GM12864 (cell line): ENCODE measurements around the gene ADGRG3.

Experiments
- DNase-seq: peaks from one replicate; pipeline ENCODE4 v3.0.0-alpha.2; 2011; ENCODE audit warnings: low read depth
- H3K4me3 ChIP-seq: 2 replicates; pipeline ENCODE4 v1.5.1; 2011; ENCODE audit warnings: mild to moderate bottlenecking, low read depth, low read length, control low read depth
- TF ChIP-seq, protein P1 (sequence below): IDR thresholded peaks from 2 replicates; pipeline ENCODE4 v1.5.1; 2011; ENCODE audit warnings: low read depth, mild to moderate bottlenecking, moderate library complexity, low read length, control low read depth, inconsistent platforms; ENCODE audit errors: missing control alignments

ADGRG3 gene

DNA sequence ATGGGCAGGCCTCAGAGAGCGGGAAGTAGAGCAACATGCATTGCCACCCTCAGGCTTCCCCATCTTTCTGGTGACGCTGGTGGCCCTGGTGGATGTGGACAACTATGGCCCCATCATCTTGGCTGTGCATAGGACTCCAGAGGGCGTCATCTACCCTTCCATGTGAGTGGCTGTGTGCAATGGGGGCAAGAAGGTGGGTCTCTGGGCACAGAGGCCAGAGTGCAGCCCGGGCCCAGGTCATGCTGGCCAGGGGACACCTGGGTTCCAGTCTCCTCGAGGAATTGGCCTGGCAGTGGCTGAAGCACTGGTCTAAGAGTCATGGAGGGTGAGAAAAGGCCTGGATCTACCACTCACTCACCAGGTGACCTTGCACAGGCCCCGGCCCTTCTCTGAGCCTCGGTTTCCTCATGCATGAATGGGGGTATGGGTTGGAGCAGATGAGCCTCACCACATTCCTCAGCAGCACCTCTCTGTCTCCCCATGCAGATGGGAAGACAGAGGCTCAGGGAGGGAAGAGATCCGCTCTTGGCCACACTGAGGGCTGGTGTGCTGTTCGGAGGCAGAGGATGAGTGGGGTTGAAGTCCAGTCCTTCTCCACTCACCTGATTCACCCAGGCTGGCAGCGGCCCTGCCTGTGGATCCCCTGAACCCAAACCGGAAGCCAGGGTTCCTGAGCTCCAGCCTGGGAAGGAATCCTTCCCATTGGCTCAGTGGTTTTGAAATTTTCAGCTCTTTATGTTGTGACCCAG, 7.2 kb upstream of the ADGRG3 start:
- DNase-seq: no peak
- H3K4me3 ChIP-seq: no peak overlapping the region
- TF ChIP-seq, protein P1, sequence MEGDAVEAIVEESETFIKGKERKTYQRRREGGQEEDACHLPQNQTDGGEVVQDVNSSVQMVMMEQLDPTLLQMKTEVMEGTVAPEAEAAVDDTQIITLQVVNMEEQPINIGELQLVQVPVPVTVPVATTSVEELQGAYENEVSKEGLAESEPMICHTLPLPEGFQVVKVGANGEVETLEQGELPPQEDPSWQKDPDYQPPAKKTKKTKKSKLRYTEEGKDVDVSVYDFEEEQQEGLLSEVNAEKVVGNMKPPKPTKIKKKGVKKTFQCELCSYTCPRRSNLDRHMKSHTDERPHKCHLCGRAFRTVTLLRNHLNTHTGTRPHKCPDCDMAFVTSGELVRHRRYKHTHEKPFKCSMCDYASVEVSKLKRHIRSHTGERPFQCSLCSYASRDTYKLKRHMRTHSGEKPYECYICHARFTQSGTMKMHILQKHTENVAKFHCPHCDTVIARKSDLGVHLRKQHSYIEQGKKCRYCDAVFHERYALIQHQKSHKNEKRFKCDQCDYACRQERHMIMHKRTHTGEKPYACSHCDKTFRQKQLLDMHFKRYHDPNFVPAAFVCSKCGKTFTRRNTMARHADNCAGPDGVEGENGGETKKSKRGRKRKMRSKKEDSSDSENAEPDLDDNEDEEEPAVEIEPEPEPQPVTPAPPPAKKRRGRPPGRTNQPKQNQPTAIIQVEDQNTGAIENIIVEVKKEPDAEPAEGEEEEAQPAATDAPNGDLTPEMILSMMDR: no peak

DNA sequence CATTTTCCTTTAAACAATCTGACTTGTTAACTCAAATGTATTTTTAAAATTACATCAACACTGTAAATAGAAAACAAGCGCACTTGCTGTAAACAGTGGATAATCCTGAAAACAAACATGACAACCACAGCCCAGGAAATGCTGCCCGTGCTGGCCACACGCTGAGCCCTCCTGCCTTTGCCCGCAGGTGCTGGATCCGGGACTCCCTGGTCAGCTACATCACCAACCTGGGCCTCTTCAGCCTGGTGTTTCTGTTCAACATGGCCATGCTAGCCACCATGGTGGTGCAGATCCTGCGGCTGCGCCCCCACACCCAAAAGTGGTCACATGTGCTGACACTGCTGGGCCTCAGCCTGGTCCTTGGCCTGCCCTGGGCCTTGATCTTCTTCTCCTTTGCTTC, 6.6 kb upstream of the ADGRG3 start:
- no peak for DNase-seq
- no peak overlapping the region for H3K4me3 ChIP-seq
- TF ChIP-seq, protein P1: no peak

DNA sequence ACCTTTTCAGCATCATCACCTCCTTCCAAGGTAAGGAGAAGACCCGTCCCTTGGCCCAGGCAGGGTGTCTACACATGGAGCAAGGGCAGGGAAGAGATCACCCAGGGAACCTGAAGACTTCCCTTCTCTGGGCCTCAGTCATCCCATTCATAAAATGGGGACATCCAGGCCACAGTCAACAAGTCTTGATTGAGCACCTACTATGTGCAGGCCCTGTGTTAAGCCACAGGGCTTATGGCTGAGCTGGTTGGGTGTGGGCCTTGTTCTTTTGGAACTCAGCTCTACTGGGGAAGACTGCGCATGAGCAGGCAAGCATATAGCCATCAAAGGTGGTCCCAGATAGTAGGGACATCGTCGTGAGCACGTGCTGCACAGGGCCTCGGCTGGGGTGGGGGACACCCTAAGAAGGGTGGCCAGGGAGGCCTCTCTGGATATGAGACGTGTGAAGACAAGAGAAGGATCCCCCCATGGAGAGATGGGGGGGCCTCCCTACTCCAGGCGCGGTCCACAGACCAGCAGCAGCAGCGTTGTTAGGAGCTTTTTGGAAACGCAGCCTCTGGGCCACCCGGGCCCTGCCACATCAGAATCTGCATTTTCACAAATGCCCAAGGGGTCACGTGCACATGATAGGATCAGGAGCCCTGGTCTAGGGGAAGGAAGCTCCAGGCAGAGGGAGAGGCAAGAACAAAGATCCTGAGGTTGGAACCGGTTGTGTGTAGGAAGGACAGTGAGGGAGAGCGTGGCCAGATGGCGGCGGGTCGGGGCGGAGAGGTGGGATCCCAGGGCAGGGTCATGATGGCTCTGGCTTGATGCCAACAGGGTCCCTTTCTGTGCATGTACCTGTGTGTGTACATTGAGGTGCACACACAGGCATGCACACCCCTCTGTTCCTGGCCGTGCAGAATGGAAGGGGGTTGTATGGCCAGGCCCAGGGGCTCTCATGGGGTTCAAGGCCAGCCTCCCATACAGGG, 5.9 kb upstream of the ADGRG3 start:
- DNase-seq: no peak
- TF ChIP-seq, protein P1: no peak
- H3K4me3 ChIP-seq: no peak overlapping the region

DNA sequence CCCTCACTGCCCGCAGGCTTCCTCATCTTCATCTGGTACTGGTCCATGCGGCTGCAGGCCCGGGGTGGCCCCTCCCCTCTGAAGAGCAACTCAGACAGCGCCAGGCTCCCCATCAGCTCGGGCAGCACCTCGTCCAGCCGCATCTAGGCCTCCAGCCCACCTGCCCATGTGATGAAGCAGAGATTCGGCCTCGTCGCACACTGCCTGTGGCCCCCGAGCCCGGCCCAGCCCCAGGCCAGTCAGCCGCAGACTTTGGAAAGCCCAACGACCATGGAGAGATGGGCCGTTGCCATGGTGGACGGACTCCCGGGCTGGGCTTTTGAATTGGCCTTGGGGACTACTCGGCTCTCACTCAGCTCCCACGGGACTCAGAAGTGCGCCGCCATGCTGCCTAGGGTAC, 4.7 kb upstream of the ADGRG3 start:
- TF ChIP-seq, protein P1: no peak
- no peak overlapping the region for H3K4me3 ChIP-seq
- no peak for DNase-seq

DNA sequence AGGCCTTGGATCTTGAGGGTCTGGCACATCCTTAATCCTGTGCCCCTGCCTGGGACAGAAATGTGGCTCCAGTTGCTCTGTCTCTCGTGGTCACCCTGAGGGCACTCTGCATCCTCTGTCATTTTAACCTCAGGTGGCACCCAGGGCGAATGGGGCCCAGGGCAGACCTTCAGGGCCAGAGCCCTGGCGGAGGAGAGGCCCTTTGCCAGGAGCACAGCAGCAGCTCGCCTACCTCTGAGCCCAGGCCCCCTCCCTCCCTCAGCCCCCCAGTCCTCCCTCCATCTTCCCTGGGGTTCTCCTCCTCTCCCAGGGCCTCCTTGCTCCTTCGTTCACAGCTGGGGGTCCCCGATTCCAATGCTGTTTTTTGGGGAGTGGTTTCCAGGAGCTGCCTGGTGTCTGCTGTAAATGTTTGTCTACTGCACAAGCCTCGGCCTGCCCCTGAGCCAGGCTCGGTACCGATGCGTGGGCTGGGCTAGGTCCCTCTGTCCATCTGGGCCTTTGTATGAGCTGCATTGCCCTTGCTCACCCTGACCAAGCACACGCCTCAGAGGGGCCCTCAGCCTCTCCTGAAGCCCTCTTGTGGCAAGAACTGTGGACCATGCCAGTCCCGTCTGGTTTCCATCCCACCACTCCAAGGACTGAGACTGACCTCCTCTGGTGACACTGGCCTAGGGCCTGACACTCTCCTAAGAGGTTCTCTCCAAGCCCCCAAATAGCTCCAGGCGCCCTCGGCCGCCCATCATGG, 4.0 kb upstream of the ADGRG3 start:
- TF ChIP-seq, protein P1: peak; percentile 16
- no peak overlapping the region for H3K4me3 ChIP-seq
- no peak for DNase-seq

DNA sequence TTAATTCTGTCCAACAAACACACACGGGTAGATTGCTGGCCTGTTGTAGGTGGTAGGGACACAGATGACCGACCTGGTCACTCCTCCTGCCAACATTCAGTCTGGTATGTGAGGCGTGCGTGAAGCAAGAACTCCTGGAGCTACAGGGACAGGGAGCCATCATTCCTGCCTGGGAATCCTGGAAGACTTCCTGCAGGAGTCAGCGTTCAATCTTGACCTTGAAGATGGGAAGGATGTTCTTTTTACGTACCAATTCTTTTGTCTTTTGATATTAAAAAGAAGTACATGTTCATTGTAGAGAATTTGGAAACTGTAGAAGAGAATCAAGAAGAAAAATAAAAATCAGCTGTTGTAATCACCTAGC, 3.5 kb upstream of the ADGRG3 start:
- TF ChIP-seq, protein P1: no peak
- DNase-seq: no peak
- no peak overlapping the region for H3K4me3 ChIP-seq
